Activated T-cell treated with anti-CD3 and anti-CD28 coated beads, Interleukin-2, amount 50 U/mL, for 1 hour (primary cell): ENCODE data around the gene CAV1.
"Not testable (repeated sequence)": the region's sequence is repeated elsewhere in the genome, so short reads cannot be mapped to it uniquely, and the experiment has no call there.

ENCODE experiments used
- DNase-seq: peaks from one replicate; pipeline ENCODE4 v3.0.0-alpha.2; 2020

CAV1 gene

DNA sequence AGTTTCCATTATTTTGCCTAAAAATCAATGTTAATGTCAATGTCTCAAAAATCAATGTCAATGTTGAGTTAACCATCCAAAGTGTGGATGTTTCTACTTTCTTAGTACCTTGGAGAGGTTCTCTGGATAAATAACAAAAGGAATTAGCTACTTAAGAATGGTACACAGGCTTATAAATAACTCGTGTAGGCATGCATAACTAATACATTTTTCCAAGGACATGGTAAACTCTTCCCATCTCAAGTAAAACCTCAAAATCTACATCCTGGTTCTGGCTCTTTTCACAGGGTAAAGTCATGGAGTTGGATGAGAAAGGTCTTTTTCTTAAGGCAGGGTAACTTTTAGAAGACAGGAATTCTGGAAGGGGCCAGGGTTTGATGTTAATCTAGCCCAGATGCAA is 59.9 kb downstream of the CAV1 start:
- no peak for DNase-seq

DNA sequence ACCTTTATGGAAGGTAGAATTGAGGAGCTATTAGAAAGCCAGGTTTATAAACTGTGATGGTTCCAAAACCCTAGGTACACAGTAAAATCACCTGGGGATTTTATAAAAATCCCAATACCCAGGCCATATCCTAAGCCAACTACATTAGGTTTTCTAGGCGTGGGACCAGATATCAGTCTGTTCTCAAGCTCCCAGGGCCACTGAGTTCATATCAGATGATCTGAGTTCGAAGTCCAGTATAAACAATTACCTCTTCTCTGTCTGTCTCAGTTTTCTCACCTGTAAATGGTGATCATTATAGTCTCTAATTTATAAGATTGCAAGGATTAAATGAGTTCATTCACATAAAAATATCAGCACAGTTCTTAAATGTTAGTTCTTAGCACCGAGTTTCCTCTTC is 60.6 kb downstream of the CAV1 start:
- DNase-seq = no peak

DNA sequence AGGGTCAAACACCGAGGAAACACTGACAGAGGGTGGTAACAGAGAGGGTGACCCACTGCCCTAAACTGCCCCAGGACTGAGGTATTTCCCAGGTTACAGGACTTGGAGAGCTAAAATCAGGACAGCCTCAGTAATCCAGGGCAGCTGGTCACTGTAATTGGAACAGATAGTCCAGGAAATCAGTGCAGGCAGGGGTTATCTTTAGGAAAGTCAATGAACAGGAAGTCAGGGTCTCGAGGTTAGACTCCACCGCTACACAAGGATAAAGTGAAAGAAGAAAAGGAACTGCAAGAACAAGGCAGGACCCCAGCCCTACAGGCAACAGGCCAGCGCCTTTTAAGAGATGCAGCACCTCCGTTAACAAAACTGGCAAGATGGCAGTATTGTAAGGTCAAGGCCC is 61.1 kb downstream of the CAV1 start:
- DNase-seq = no peak

GRCh38 chr7:116587200-116587599 is 62.4 kb downstream of the CAV1 start:
- DNase-seq = not testable (repeated sequence)

DNA sequence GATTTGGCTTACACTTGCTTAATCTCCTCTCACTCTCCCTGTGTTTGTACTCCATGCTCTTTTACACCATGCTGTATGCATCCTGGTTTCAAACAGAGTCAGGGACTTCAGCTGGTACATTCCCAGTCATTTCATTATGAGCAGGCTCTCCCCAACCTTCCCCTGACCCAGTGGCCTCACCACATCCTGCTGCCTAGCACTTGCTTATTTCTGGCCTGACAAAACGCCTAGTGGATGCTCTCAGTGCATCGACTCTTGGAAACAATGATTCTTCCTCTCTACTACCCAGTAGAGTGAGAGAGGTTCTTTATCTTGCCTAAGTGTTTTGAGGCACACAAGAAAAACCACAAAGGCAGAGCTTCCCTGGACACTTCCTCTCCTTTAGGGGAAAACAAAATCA is 63.4 kb downstream of the CAV1 start:
- no peak for DNase-seq

DNA sequence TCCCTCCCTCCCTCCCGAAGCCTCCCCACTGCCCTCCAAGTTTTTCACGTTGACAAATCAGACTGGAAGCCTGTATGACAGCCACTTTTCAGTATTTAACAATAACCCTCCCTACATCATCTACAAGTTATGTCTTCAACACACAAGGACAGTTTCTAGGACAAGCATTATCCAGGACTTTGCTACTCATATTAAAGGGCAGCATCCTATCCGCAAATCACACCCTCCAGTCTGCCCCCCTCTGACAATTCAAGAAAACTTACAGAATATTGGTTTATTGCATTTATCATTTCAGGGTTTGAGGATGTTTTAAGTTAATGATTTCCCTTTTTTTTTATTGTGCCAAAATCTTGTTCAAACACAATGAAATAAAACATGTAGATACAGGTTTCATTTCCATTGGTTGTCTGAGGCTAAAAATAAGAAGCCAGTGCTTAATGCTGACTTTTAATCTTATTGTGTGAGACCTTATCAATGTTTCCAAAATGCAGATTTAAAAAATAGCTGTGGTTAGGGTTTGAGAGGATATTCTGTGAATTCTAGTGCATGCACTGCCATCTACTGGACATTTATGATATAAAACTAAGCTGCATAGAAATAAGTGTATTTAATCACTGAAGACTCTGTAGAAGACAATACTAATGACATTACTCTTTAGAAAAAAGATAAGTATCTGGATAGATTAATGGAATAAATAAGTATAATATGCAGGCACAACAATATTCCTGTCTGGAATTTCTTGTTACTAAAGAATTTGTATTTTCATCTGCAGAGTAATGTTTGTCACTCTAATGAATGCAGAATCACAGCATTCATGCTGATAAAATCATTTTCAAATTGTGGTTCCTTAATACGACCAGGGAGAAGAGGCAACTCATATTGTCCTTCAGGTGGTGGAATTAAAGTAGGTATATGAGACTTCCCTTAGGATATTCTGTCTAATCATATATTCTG is 64.1 kb downstream of the CAV1 start:
- DNase-seq = no peak

DNA sequence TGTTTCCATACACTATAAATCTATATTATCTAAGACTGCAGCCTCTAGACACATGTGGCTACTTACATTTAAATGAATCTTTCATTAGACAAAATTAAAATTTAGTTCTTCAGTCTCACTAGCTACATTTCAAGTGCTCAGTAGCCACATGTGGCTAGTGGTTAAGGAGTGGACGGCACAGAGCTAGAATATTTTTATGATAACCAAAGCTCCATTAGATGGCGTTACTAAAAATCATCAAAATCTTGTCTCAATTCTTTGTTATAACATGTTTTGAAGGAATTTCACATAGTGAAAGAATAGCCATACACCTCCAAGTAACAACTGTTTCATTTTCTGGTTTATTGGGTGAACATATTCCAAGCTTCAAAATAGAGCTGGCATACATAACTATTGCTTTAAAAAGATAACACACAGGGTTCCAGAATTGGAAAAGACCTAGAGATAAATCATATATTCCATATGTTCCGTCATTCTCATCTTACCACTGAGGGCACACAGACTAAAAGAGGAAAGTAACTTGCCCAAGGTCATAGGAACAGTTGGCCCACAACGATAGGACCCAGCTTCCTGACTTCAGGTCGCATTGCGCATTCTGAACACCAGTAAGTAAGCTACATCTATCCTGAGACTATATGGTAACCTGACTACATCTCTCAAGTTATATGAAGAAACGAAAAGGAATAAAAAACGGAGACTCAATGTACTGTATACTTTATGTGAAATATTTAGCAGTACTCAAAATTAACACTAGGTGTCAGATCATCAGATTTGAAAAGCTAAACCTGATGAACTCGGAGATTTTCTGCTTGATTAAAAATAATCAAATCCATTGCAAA is 66.6 kb downstream of the CAV1 start:
- no peak for DNase-seq

GRCh38 chr7:116592041-116592355 is 67.2 kb downstream of the CAV1 start:
- DNase-seq = no peak

GRCh38 chr7:116592445-116592844 is 67.6 kb downstream of the CAV1 start:
- DNase-seq = no peak

- no peak for DNase-seq
Observed at GRCh38 chr7:116593359-116594075, 68.7 kb downstream of the CAV1 start.

GRCh38 chr7:116595063-116595462 is 70.2 kb downstream of the CAV1 start:
- no peak for DNase-seq

GRCh38 chr7:116597384-116597783 is 72.5 kb downstream of the CAV1 start:
- DNase-seq = no peak

DNA sequence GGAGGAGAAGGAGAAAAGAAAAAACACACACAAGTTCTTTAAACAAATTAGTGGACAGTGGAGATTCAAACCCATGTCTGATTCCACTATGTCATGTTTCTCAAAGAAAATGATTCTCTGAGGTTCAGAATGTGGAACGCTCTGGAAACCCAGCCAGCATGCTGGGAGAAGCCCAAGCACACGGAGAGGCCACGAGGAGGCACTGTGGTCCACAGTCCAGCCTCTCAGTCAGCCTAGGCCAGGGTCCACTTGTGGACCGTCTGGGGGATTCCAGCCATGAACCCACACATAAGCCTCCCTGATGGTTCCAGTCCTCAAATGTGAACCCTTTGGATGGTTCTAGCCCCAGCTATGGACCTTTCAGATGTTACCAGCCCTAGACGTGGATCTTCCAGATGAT is 73.4 kb downstream of the CAV1 start:
- DNase-seq = no peak

- no peak for DNase-seq
Observed at GRCh38 chr7:116598861-116599260, 74.0 kb downstream of the CAV1 start.

GRCh38 chr7:116601426-116601825 is 76.6 kb downstream of the CAV1 start:
- DNase-seq = no peak

- DNase-seq = no peak
Observed at GRCh38 chr7:116607299-116607698, 82.5 kb downstream of the CAV1 start.

GRCh38 chr7:116610210-116610609 is 85.4 kb downstream of the CAV1 start:
- no peak for DNase-seq

DNA sequence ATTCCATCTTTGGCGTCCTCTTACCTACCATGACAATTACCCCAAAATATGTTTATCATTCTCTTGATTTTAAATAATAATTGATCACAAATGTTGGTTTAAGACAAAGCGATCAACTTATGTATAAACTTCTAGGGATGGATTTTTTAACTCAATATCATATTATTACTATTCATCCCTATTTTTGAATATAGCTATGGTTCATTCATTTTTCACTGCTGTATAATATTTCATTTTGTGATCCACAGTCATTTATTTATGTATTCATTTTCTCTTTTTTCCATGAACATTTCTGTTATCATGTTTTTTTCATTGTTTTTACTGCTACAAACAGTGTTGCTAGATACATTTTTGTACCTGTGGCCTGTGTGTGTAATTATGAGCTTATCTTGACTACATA is 85.9 kb downstream of the CAV1 start:
- DNase-seq = no peak
